Colonic mucosa (tissue), 4 donors: Measurements from ENCODE around the gene KDM4C. TPM values are rescaled to one million over a fixed set of nuclear protein-coding genes. Genes with fewer than 3 reads are reported as not detected.

Experiments used
- DNase-seq: peaks from one replicate; pipeline ENCODE4 v3.0.0-alpha.2; 2020
- H3K27ac ChIP-seq: fragments of 200-600 bp; one replicate; pipeline ENCODE4 v1.8.0; 2021
- H3K27me3 ChIP-seq: fragments of 200-600 bp; one replicate; pipeline ENCODE4 v1.8.0; 2021
- H3K36me3 ChIP-seq: fragments of 200-600 bp; one replicate; pipeline ENCODE4 v1.8.0; 2021
- H3K4me1 ChIP-seq: fragments of 200-600 bp; one replicate; pipeline ENCODE4 v1.8.0; 2021; ENCODE audit warnings: mild to moderate bottlenecking
- H3K4me3 ChIP-seq: fragments of 200-600 bp; one replicate; pipeline ENCODE4 v1.8.0; 2021
- H3K9ac ChIP-seq, 2 donors: one replicate each; pipeline ENCODE4 v1.7.0; 2013; ENCODE audit warnings: control low read depth in 2 of 2, low read depth in 2 of 2, low read length in 2 of 2
- H3K9me3 ChIP-seq: fragments of 200-600 bp; one replicate; pipeline ENCODE4 v1.8.0; 2021
- intact Hi-C: fragments of 100-400 bp; cut with DNase I; formaldehyde crosslinking; loops from one replicate; pipeline ENCODE4 v1.14.1; 2022
- total RNA-seq, 2 donors: library from RNA; stranded (reverse); fragmentation: NEBNext Ultra II Directional in 1 of 2; extraction: Animal tissue kit (Norgen Biotek cat#: 25700) in 1 of 2; gene quantifications; one replicate each; pipeline ENCODE4 v1.2.1, GENCODE V29; 2021
- TF ChIP-seq, protein P1 (sequence below): fragments of 200-600 bp; IDR thresholded peaks from one replicate; pipeline ENCODE4 v1.8.0; 2022; ENCODE audit warnings: antibody characterized with exemption, mild to moderate bottlenecking
- donor health status: healthy.
- donor health status: DM: no; HTN: no; CAD: no.
- donor health status: DM: no; HTN: no; CAD: no.

The KDM4C gene
- total RNA-seq, 2 donors from 2014 or later = 37.3 to 42.0 TPM

DNA sequence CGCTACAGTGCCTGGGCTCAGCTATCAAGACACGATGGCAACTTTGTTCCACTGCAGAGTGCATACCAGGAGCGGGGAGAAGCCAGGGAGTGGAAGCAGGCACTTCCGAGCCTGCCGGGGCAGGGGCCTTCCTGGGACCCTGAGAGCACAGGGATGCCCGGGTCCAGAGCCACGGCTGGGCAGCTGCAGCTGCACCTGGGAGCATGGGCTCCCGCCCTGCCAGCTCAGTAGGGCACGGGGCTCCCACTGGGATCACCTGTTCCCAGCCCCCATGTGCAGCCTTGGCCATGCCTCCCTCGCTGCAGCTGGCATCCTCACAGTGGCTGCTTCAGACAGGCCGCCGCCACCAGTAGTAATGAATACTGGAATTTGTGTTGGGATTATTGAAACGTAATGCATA is 391.5 kb downstream of the KDM4C start:
- Histone ChIP-seq H3K27me3 (no peaks in the 10 kb centered on the region), H3K9ac (peak overlapping the region in 1 of 2 donors; percentile 4), H3K9me3 (no peaks in the 10 kb centered on the region), H3K36me3 (no peaks in the 10 kb centered on the region), H3K27ac (peak overlapping the region; percentile 27), H3K4me3 (no peak overlapping the region), H3K4me1 (peaks cover 6% of the 10 kb centered on the region)
- intact Hi-C loops = no loop called here
- TF ChIP-seq, protein P1, sequence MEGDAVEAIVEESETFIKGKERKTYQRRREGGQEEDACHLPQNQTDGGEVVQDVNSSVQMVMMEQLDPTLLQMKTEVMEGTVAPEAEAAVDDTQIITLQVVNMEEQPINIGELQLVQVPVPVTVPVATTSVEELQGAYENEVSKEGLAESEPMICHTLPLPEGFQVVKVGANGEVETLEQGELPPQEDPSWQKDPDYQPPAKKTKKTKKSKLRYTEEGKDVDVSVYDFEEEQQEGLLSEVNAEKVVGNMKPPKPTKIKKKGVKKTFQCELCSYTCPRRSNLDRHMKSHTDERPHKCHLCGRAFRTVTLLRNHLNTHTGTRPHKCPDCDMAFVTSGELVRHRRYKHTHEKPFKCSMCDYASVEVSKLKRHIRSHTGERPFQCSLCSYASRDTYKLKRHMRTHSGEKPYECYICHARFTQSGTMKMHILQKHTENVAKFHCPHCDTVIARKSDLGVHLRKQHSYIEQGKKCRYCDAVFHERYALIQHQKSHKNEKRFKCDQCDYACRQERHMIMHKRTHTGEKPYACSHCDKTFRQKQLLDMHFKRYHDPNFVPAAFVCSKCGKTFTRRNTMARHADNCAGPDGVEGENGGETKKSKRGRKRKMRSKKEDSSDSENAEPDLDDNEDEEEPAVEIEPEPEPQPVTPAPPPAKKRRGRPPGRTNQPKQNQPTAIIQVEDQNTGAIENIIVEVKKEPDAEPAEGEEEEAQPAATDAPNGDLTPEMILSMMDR = no peak
- no peak for DNase-seq

DNA sequence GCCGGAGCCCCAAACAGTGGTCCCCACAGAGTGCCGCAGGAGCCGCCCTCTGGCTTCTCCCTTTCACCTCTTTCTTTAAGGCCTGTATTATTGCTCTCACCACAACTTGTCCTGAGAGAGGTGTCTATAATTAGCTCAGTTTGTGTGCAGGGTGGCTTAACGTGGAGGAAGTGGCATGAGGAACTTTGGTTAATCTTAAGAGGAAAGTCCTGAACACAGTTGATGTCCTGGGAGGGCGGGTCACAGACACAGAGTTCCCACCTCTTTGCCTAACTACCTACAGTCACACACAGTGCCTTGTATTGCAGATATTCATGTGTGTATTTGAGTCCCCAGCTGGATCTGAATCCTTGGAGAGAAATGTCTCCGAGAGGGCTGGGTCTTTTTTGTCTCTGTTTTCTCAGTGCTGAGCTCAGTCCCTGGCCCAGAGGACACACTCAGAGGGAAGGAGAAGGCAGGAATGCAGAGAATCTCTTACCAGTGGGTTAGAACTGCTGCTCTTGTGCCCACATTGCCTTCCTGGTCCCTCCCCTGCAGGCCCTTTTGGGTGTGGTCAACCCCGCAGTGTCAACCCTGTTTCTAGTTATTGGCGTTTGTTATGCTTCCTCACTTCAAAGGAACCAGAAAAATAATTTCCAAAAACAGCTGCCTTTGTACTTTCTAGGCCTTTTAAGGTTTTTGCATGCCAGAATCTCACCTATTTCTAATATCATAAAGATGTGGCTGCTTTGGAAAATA is 392.5 kb downstream of the KDM4C start:
- DNase-seq = peak; percentile 38
- intact Hi-C loops = no loop called here

DNA sequence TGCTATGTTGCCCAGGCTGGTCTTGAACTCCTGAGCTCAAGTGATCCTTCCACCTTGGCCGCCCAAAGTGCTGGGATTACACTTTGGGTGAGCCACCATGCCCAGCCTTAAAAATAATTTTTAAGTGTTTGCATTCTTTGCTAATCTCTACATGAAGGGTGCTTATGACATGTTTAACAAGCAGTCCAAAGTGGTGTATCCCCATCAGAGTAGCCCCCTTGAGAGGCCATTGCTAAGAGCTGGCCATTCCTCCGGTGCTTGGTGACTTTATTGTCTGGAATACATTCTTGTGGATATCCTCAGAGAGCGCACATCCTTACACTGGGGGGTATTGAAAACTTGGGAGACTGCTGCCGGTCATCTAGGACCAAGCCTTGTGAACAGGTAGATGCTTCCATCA is 395.4 kb downstream of the KDM4C start:
- no peak for DNase-seq
- Histone ChIP-seq H3K27ac (no peak overlapping the region), H3K36me3 (no peaks in the 10 kb centered on the region), H3K4me3 (no peak overlapping the region), H3K9ac (no peak overlapping the region), H3K9me3 (no peaks in the 10 kb centered on the region), H3K4me1 (peaks cover 6% of the 10 kb centered on the region), H3K27me3 (no peaks in the 10 kb centered on the region)
- intact Hi-C loops = no loop called here
- TF ChIP-seq, protein P1 = no peak

More for the DNA sequence above, 392.5 kb downstream of the KDM4C start:
- no peaks in the 10 kb centered on the region for H3K9me3 ChIP-seq
- peak overlapping the region in 1 of 2 donors; percentile 48 for H3K9ac ChIP-seq
- H3K27ac ChIP-seq = peak overlapping the region; percentile 27
- TF ChIP-seq, protein P1 = no peak
- H3K36me3 ChIP-seq = no peaks in the 10 kb centered on the region
- H3K4me1 ChIP-seq = peaks cover 6% of the 10 kb centered on the region
- H3K27me3 ChIP-seq = no peaks in the 10 kb centered on the region
- no peak overlapping the region for H3K4me3 ChIP-seq

DNA sequence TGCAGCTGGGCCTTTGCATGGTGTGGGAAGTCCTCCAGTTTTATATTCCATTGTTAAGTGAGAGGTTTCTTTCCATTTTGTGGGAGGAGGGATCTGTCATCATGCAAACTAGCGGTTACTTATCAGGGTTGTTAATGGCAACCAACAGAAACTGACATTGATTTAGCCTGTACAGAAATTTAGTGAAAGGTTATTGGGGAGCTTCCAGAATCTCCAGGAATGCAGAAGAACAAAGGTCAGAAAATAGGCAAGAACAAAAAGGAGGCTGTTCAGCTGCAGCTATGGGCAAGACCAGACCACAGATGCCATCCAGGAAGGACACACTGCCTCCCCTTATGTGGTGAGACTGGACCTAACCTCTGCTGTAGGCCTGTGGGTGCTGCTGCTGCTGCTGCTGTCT is 395.8 kb downstream of the KDM4C start:
- intact Hi-C loops = no loop called here
- Histone ChIP-seq H3K9me3 (no peaks in the 10 kb centered on the region), H3K4me1 (peaks cover 6% of the 10 kb centered on the region), H3K27ac (no peak overlapping the region), H3K4me3 (no peak overlapping the region), H3K36me3 (no peaks in the 10 kb centered on the region), H3K27me3 (no peaks in the 10 kb centered on the region), H3K9ac (no peak overlapping the region)
- TF ChIP-seq, protein P1 = no peak
- no peak for DNase-seq

DNA sequence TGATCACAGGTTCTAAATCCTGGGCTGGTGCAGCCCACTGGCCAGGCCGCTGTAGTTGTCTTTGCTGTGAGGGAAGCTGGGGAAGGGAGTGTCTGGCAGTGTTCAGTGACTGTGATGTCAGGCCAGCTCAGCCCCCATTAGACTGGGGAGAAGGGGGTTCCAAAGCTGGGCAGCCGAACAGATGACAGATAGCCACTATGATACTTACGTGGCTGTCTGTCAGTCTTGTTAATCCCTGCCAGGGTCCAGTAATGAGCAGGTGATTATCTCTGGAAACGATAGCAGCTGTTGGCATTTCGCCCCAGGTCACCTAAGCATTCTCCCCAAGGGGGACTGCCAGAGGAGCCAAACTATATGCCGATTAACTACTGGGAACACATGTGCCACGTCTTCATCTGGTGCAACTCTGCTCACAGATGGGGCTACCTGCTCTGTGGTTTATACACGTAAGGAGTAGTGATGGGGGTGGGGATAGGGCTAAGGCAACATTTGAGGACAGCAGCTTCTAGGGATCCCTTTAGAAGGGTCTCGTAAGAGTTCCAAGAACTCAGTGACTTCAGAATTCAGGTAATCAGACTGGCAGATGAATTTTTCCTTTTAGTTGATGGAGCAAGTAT is 396.3 kb downstream of the KDM4C start:
- intact Hi-C loops = no loop called here
- no peak for DNase-seq
- H3K27ac ChIP-seq = no peak overlapping the region
- H3K4me1 ChIP-seq = peaks cover 6% of the 10 kb centered on the region
- H3K9me3 ChIP-seq = no peaks in the 10 kb centered on the region
- H3K9ac ChIP-seq = no peak overlapping the region
- no peaks in the 10 kb centered on the region for H3K36me3 ChIP-seq
- H3K4me3 ChIP-seq = no peak overlapping the region
- no peaks in the 10 kb centered on the region for H3K27me3 ChIP-seq
- TF ChIP-seq, protein P1 = no peak
